HT-29 (cell line): Measurements from ENCODE around the gene DCST2. TPM values are rescaled to one million over a fixed set of nuclear protein-coding genes. Genes with fewer than 3 reads are reported as not detected.

Experiments used
- DNase-seq: peaks from one replicate; pipeline ENCODE4 v3.0.0-alpha.2; 2015; ENCODE audit warnings: low spot score
- total RNA-seq: library from RNA; depleted of rRNA; stranded (reverse); fragments of >200 nt; shearing (Covaris generic); gene quantifications from 2 replicates; pipeline ENCODE4 v1.2.3, GENCODE V29; 2014

Gene DCST2
- total RNA-seq, 1 experiment from 2014 or later: 3.3 TPM

GRCh38 chr1:155049651-155050559 lies 16.3 kb upstream of the DCST2 start:
- no peak for DNase-seq

GRCh38 chr1:155048449-155049334 lies 15.1 kb upstream of the DCST2 start:
- no peak for DNase-seq

GRCh38 chr1:155044812-155045657 lies 11.5 kb upstream of the DCST2 start:
- peak; percentile 82 for DNase-seq

GRCh38 chr1:155044365-155044764 lies 10.8 kb upstream of the DCST2 start:
- DNase-seq: no peak

GRCh38 chr1:155043793-155044192 lies 10.2 kb upstream of the DCST2 start:
- DNase-seq: no peak

- DNase-seq: no peak
Measured at GRCh38 chr1:155043301-155043702, 9.7 kb upstream of the DCST2 start.

- DNase-seq: no peak
Measured at GRCh38 chr1:155042789-155043188, 9.2 kb upstream of the DCST2 start.

GRCh38 chr1:155040358-155041093 lies 6.9 kb upstream of the DCST2 start:
- DNase-seq: no peak

GRCh38 chr1:155039308-155039669 lies 5.7 kb upstream of the DCST2 start:
- DNase-seq: no peak

GRCh38 chr1:155038602-155039307 lies 5.2 kb upstream of the DCST2 start:
- peak; percentile 67 for DNase-seq

- DNase-seq: no peak
Measured at GRCh38 chr1:155037851-155038441, 4.4 kb upstream of the DCST2 start.

GRCh38 chr1:155037043-155037442 lies 3.5 kb upstream of the DCST2 start:
- DNase-seq: no peak

- no peak for DNase-seq
Measured at GRCh38 chr1:155035936-155036335, 2.4 kb upstream of the DCST2 start.

GRCh38 chr1:155034318-155035208 lies 982 bp upstream of the DCST2 start:
- DNase-seq: no peak

- DNase-seq: no peak
Measured at GRCh38 chr1:155032886-155033285, 695 bp downstream of the DCST2 start.

- no peak for DNase-seq
Measured at GRCh38 chr1:155030899-155031298, 2.7 kb downstream of the DCST2 start.

- no peak for DNase-seq
Measured at GRCh38 chr1:155030243-155030795, 3.3 kb downstream of the DCST2 start.

GRCh38 chr1:155029513-155030242 lies 3.9 kb downstream of the DCST2 start:
- DNase-seq: no peak
